GM21619 (cell line): Measurements from ENCODE around the gene ANKRD9.
"Not testable (repeated sequence)": the region's sequence is repeated elsewhere in the genome, so short reads cannot be mapped to it uniquely, and the experiment has no call there.

Experiments used
- ATAC-seq: cut with Tn5 transposase; IDR thresholded peaks from one replicate; pipeline ENCODE4 v1.9.1; 2021; ENCODE audit not compliant: unreplicated experiment

ANKRD9 gene, protein sequence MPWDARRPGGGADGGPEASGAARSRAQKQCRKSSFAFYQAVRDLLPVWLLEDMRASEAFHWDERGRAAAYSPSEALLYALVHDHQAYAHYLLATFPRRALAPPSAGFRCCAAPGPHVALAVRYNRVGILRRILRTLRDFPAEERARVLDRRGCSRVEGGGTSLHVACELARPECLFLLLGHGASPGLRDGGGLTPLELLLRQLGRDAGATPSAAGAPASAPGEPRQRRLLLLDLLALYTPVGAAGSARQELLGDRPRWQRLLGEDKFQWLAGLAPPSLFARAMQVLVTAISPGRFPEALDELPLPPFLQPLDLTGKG

DNA sequence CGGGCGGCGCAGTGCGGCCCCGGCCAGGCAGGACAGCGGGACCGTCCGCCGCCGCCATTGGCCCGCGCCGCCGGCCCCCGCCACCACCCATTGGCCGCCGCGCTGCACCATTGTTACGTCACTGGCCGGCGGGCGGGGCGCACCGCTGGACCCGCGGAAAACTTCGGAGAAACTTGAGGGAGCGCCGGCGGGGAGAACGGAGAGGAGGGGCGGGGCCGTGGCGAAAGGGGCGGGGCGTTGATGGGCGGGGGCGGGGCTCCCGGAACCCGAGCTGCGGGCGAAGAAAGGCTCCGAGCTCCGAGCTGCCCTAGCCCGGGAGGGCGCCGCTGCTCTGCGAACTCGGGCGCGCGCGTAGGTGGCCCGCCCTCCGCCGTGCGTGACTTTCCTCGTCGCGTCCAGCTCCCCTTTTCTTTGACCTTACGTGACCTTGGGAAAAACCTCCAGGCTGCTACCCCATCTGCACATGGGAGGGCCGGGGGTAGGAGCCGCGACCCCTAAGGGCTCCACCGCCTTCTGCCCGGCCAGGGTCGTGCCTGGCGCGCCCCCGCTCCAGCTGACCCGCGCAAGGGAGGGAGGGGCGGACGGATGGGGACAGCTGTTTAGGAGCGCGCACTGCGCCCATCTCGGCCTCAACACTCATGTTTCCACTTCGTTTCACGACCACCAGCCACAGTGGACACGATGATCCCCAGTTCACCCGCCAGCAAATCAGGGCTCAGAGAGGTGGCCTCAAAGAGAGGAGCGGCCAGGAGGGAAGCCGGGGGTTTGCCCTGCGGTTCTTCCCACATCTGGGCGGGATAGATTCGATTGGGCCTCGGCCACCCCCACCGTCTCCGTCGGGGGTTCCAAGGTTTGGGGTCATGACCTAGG lies at the start of gene ANKRD9:
TSS of gene ANKRD9 (minus strand) at position 31 of the 870 bp plus-strand sequence. CDS start 1,887 bp downstream, outside the sequence.
- ATAC-seq, result peak; percentile 82

DNA sequence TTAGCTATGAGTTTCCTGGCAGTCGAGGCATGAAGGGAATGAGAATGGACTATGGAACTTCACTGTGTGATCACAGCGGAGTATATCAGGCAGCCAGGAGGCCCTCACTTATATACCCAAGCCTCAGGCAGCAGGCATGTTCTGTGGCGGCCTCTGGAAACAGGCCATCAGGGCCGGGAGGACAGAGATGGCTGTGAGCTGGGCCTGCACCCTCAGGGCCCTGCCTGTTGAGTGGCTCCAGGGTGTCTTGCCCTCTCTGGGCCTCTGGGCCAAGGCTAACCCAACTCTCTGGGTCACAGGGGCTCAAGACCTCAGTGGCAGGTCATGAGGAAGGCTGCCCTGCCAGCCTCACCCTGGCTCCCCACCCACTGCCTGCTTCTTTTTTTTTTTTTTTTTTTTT lies 49.0 kb upstream of the ANKRD9 start:
- no peak for ATAC-seq

DNA sequence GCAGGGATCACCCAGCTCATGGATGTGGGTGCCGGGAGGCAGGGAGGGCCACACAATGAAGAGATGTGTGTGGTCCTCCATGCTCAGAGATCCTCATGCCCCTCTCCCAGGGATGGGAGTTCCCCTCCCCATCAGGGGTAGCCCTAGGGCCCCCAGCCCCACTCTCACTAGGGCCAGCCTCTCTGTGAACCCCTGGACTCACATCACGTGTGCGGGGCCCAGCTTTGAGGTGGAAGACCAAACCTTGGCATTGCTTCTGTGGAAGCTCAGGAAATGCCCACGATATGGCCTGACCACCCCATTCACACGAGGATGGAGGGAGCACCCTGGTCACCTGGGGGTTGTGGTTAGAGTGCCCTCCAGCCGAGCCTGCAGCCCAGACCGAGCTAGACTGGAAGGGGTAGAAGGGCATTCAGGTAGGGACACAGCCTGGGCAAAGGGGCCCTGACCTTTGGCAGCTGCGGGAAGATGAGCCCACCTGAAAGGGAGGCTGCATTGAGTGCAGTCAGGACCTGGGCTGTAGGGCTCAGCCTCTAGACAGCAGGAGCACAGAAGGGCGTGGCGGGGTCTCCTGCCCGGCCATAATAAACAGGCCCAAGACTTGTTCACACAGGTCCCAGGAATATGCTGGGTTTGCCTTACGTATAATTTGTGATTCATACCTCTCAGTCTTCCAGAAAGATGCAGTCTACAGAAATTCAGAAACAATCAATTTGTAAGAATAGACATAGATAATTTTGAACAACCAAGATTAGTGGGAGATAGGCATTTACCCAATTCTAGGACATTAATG lies 48.1 kb upstream of the ANKRD9 start:
- no peak for ATAC-seq

- ATAC-seq, result no peak
Measured at GRCh38 chr14:102556098-102556677, 46.6 kb upstream of the ANKRD9 start.

- no peak for ATAC-seq
Measured at GRCh38 chr14:102554821-102555819, 45.5 kb upstream of the ANKRD9 start.

DNA sequence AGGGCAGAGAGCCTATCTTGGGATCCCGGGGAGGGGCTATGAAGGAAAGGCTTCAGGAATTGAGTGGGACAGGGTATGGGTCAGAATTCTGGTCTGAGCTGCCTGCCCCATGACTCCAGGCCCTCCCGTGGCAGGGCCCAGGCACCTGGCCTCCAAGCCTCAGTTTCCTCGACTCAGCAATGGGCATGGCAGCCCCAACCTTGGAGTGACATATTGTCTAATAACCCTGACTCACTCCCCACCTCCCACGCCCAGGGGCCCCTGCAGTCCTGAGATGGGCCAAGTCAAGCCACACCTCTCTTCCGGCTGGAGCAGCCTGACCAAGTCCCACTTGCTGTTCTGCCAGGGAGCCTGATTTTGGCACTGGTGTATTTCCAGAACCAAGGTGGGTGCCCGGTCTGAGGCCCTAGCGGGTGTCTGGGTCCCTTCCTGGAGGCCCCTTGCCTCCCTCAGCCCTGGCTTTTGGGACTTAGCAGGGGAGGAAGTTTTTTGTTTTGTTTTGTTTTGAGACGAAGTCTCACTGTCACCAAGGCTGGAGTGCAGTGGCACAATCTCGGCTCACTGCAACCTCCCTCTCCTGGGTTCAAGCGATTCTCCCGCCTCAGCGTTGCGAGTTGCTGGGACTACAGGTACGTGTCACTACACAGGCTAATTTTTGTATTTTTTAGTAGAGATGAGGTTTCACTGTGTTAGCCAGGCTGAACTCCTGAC lies 42.6 kb upstream of the ANKRD9 start:
- no peak for ATAC-seq

GRCh38 chr14:102550927-102551401 lies 41.4 kb upstream of the ANKRD9 start:
- not testable (repeated sequence) for ATAC-seq

DNA sequence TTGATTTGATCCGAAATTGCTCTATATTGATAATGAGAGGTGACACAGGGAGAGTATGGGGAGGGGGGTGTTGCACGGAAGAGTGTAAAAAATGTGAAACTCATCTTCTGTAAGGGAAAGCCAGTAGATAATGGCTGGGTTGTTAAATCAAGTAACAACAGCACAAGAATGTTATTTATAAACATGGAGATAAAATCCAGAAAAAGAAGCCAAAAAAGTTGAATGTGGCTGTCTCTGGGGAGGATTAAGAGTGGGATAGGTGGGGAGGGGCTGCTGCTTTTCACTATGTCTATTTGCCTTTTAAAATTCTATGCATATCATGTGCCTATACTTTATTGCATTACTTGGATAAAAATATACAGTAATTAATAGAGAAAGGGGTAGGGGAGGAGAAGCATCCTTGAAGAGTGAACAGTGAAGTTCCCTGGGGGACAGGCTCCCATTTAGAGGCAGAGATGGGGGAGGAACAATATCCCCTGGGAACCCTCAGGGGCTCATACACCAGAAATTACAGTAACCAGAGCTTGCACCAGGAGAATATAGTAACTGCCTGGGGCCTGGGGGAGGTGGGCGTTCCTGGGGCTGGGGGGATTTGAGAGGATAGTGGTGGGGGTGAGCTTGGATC lies 39.2 kb upstream of the ANKRD9 start:
- ATAC-seq, result no peak

GRCh38 chr14:102545461-102546265 lies 36.1 kb upstream of the ANKRD9 start:
- no peak for ATAC-seq

DNA sequence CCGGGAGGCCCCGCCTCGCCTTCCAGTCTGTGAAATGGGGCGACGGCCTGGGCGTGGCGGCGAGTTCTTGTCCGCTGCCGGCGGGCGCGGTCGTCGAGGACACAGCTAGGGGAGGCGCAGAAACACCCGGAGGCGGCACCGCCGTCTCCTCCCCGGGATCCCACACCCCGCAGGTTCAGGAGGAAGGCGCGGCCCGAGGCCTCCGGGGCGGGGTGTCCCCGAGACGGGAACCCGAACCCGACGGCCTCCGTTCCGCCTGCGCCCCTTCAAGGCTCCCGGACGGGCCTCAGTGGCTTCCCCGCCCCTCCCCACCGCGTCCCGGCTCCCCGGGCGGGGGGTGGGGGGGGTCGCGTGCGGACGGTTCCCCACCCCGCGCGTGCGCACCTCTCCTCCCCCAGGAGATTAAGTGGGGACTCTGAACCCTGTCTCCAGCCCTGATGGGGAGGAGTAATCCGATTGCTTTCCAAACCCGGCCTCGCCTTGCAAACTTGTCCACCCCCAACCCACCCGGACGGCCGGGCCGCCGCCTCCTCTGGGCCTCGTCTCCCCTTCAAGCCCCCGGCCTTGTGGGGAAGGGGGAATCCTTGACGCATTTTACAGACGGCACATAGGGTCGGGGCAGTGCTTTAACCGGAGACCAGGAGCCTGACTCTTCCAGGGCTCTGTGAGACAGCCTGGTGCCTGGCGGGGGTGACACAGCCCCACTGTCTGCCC lies 35.3 kb upstream of the ANKRD9 start:
- ATAC-seq, result no peak

DNA sequence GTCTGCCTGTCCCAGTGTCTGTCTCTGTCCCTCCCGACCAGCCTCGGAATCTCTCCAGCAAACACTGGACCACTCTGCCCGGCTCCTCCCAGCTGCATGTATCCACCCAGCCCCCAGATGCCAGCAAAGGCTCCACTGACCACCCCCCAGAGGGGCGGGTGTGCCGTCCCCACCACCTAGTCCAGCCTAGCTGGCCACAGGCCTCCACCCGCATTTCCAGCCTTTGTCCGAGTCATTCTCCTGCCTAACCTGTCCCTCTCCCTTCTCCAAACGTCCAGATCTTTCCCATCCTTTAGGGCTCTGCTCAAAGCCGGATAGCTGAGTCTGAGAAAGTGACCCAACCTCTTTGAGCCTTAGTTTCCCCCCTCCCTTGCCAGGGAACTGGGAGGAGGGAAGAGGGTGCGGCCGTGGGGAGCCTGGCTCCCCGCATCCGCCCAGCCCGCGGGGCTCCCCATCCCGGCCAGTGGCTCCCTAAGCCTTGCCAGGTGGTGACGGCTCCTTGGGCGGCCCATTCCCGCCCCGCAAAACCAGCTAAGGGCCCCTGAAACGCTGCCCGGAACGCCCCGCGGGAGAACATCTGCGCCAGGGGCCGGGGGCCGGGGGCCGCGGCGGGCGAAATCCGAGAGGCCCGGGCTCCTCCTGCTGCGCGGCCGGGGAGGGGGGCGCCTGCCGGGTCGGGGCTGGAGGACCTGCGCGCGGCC lies 34.6 kb upstream of the ANKRD9 start:
- ATAC-seq, result no peak

GRCh38 chr14:102541771-102542170 lies 32.2 kb upstream of the ANKRD9 start:
- no peak for ATAC-seq

GRCh38 chr14:102541029-102541491 lies 31.5 kb upstream of the ANKRD9 start:
- not testable (repeated sequence) for ATAC-seq

GRCh38 chr14:102540315-102541028 lies 30.9 kb upstream of the ANKRD9 start:
- ATAC-seq, result no peak

GRCh38 chr14:102539544-102540314 lies 30.2 kb upstream of the ANKRD9 start:
- no peak for ATAC-seq
